ENCODE measurements around the gene HDLBP.

- TF ChIP-seq CTCF (IDR thresholded peaks at IDR 0.05 in 4 of 5, conservative IDR thresholded peaks at IDR 0.05 in 1 of 5): no peak
- no peak for TF ChIP-seq POLR2A (IDR thresholded peaks at IDR 0.05)
Measured at GRCh38 chr2:241279413-241279812, 36.1 kb downstream of the HDLBP start.

Data from gastrocnemius medialis (tissue), 4 donors.